Left colon (tissue), 2 donors: Measurements from ENCODE around the gene RAB44. TPM values are rescaled to one million over a fixed set of nuclear protein-coding genes. Genes with fewer than 3 reads are reported as not detected.
A peak's percentile ranks its signal among the peaks of the same experiment; 100 is the strongest.
"Not testable (repeated sequence)": the region's sequence is repeated elsewhere in the genome, so short reads cannot be mapped to it uniquely, and the experiment has no call there.

Experiments used
- ATAC-seq: fragments of 200-7000 bp; cut with Tn5 transposase; one replicate; pipeline ENCODE4 v1.9.1; 2020; ENCODE audit warnings: mild to moderate bottlenecking, moderate library complexity
- DNase-seq, 2 donors: peaks; one replicate each; pipeline ENCODE4 v3.0.0-alpha.2; 2020
- intact Hi-C, 2 donors: fragments of 100-400 bp; cut with DNase I in 1 of 2; cut with micrococcal nuclease in 1 of 2; formaldehyde crosslinking; loops; one replicate each; pipeline versions ENCODE4 v1.11.2 to v1.14.0; 2022; cut with DNase I, micrococcal nuclease
- long read RNA-seq: library from polyadenylated mRNA; unstranded; transcript quantifications from one replicate; pipeline ENCODE4 v2.0.0, GENCODE V29; 2021
- total RNA-seq, 2 donors: library from RNA; stranded (reverse); fragmentation: NEBNext Ultra II Directional; extraction: Animal tissue kit (Norgen Biotek cat#: 25700); gene quantifications; one replicate each; pipeline ENCODE4 v1.2.1, GENCODE V29; 2021
- donor health status: DM: no; HTN: no; CAD: no.
- donor health status: DM: yes; HTN: yes; CAD: no.

The RAB44 gene
- total RNA-seq: under 1 TPM; 0.09 to 0.42 TPM
- long read RNA-seq, partial matches to known transcripts: 0 of 1 reads
- long read RNA-seq, other reads (novel, unspliced or antisense): 1 of 1 reads

- intact Hi-C loops: no loop called here
- DNase-seq (no peak), ATAC-seq (no peak)
Measured at GRCh38 chr6:36697481-36697903, at the start of gene RAB44. Gene RAB44 (plus strand): TSS chr6:36697826. CDS start chr6:36704236, 6,410 bp downstream.

GRCh38 chr6:36649086-36649485, 48.5 kb upstream of the RAB44 start:
- intact Hi-C loops: no loop called here
- no peak for ATAC-seq
- no peak for DNase-seq

GRCh38 chr6:36649701-36650484, 47.7 kb upstream of the RAB44 start:
- DNase-seq: no peak

GRCh38 chr6:36650848-36651478, 46.7 kb upstream of the RAB44 start:
- peak; percentile 50 to 54 for DNase-seq
- intact Hi-C loops: no loop called here
- peak; percentile 64 for ATAC-seq

More at GRCh38 chr6:36649701-36650484, 47.7 kb upstream of the RAB44 start:
- ATAC-seq: peak; percentile 13
- intact Hi-C loops: no loop called here

- DNase-seq (no peak), ATAC-seq (peak; percentile 70)
- intact Hi-C loops: no loop called here
Measured at GRCh38 chr6:36651659-36652379, 45.8 kb upstream of the RAB44 start.

GRCh38 chr6:36654469-36654868, 43.2 kb upstream of the RAB44 start:
- intact Hi-C loops, DNase-seq, ATAC-seq: not testable (repeated sequence)

GRCh38 chr6:36655085-36655724, 42.4 kb upstream of the RAB44 start:
- DNase-seq (no peak), ATAC-seq (no peak)
- intact Hi-C loops: no loop called here

GRCh38 chr6:36656441-36656840, 41.2 kb upstream of the RAB44 start:
- DNase-seq (no peak), ATAC-seq (no peak)
- intact Hi-C loops: no loop called here

- DNase-seq (no peak), ATAC-seq (no peak)
- intact Hi-C loops: no loop called here
Measured at GRCh38 chr6:36657271-36657670, 40.4 kb upstream of the RAB44 start.

- intact Hi-C loops: no loop called here
- DNase-seq (no peak), ATAC-seq (peak; percentile 28)
Measured at GRCh38 chr6:36657942-36658544, 39.6 kb upstream of the RAB44 start.

GRCh38 chr6:36659271-36659670, 38.4 kb upstream of the RAB44 start:
- DNase-seq (no peak), ATAC-seq (no peak)
- intact Hi-C loops: no loop called here

GRCh38 chr6:36660771-36661471, 36.7 kb upstream of the RAB44 start:
- intact Hi-C loops: no loop called here
- DNase-seq: peak; percentile 68 to 77
- peak; percentile 78 for ATAC-seq

GRCh38 chr6:36662380-36662779, 35.2 kb upstream of the RAB44 start:
- intact Hi-C loops: no loop called here

GRCh38 chr6:36662827-36663256, 34.8 kb upstream of the RAB44 start:
- ATAC-seq: peak; percentile 59

More at GRCh38 chr6:36662380-36662779, 35.2 kb upstream of the RAB44 start:
- DNase-seq (no peak), ATAC-seq (no peak)

GRCh38 chr6:36663504-36664446, 33.9 kb upstream of the RAB44 start:
- intact Hi-C loops: no loop called here
- ATAC-seq: no peak

More at GRCh38 chr6:36662827-36663256, 34.8 kb upstream of the RAB44 start:
- peak in 1 of 2 donors; percentile 63 for DNase-seq
- intact Hi-C loops: no loop called here

GRCh38 chr6:36665180-36665579, 32.4 kb upstream of the RAB44 start:
- ATAC-seq: no peak
- intact Hi-C loops: no loop called here
- no peak for DNase-seq

More at GRCh38 chr6:36663504-36664446, 33.9 kb upstream of the RAB44 start:
- no peak for DNase-seq

GRCh38 chr6:36666287-36666686, 31.3 kb upstream of the RAB44 start:
- intact Hi-C loops: no loop called here
- peak; percentile 40 for ATAC-seq
- no peak for DNase-seq
